ENCODE measurements around the gene PRKCE. TPM values are rescaled to one million over a fixed set of nuclear protein-coding genes. Genes with fewer than 3 reads are reported as not detected.

PRKCE gene
- total RNA-seq, 6 experiments from 2014 or later = 5.2 to 18.8 (median 11.0) TPM

- no peaks in the 10 kb centered on the region for H3K36me3 ChIP-seq
- no peaks in the 10 kb centered on the region for H3K4me1 ChIP-seq
- WGBS (ENCODE audit: insufficient coverage, low coverage, low lambda C conversion rate, missing lambda C conversion rate) = 86% methylated on average over 4 of the region's 7 CpGs
- no peak overlapping the region for H3K27ac ChIP-seq
- no peak for DNase-seq
- no peaks in the 10 kb centered on the region for H3K27me3 ChIP-seq
- H3K9me3 ChIP-seq = no peaks in the 10 kb centered on the region
- ATAC-seq = no peak
- H3K4me3 ChIP-seq = no peak overlapping the region
- intact Hi-C loops (cut with DNase I) = no loop called here
- no peak for TF ChIP-seq POLR2A (IDR thresholded peaks at IDR 0.05)
- no peak for TF ChIP-seq CTCF (IDR thresholded peaks at IDR 0.05)
Observed at GRCh38 chr2:45951025-45951727, 299.7 kb downstream of the PRKCE start.

- Histone ChIP-seq H3K9me3 (no peaks in the 10 kb centered on the region), H3K4me3 (no peak overlapping the region), H3K36me3 (no peaks in the 10 kb centered on the region), H3K27me3 (no peaks in the 10 kb centered on the region), H3K27ac (no peak overlapping the region), H3K4me1 (no peaks in the 10 kb centered on the region)
- ATAC-seq (no peak), DNase-seq (no peak)
- intact Hi-C loops (cut with DNase I) = no loop called here
- WGBS (ENCODE audit: insufficient coverage, low coverage, low lambda C conversion rate, missing lambda C conversion rate) = 93% methylated on average over 4 of the region's 4 CpGs
- TF ChIP-seq POLR2A (IDR thresholded peaks at IDR 0.05) (no peak), CTCF (IDR thresholded peaks at IDR 0.05) (no peak)
Observed at GRCh38 chr2:45952591-45952990, 301.1 kb downstream of the PRKCE start.

- ATAC-seq (no peak), DNase-seq (no peak)
- Histone ChIP-seq H3K4me3 (no peak overlapping the region), H3K27ac (no peak overlapping the region), H3K9me3 (no peaks in the 10 kb centered on the region), H3K36me3 (no peaks in the 10 kb centered on the region), H3K27me3 (no peaks in the 10 kb centered on the region), H3K4me1 (no peaks in the 10 kb centered on the region)
- intact Hi-C loops (cut with DNase I) = no loop called here
- TF ChIP-seq CTCF (IDR thresholded peaks at IDR 0.05) = no peak
- no peak for TF ChIP-seq POLR2A (IDR thresholded peaks at IDR 0.05)
- 87% methylated on average over 11 of the region's 11 CpGs for WGBS (ENCODE audit: insufficient coverage, low coverage, low lambda C conversion rate, missing lambda C conversion rate)
Observed at GRCh38 chr2:45953376-45954027, 302.0 kb downstream of the PRKCE start.

- H3K27me3 ChIP-seq = no peaks in the 10 kb centered on the region
- H3K27ac ChIP-seq = no peak overlapping the region
- no peaks in the 10 kb centered on the region for H3K36me3 ChIP-seq
- no peak for ATAC-seq
- no peaks in the 10 kb centered on the region for H3K9me3 ChIP-seq
- TF ChIP-seq CTCF (IDR thresholded peaks at IDR 0.05) (no peak), POLR2A (IDR thresholded peaks at IDR 0.05) (no peak)
- DNase-seq = no peak
- H3K4me1 ChIP-seq = no peaks in the 10 kb centered on the region
- intact Hi-C loops (cut with DNase I) = no loop called here
- 78% methylated on average over 1 of the region's 1 CpG for WGBS (ENCODE audit: insufficient coverage, low coverage, low lambda C conversion rate, missing lambda C conversion rate)
- H3K4me3 ChIP-seq = no peak overlapping the region
Observed at GRCh38 chr2:45954233-45954850, 302.9 kb downstream of the PRKCE start.
